HG02852 (cell line): Measurements from ENCODE around the gene PRKCH.
"Not testable (repeated sequence)": the region's sequence is repeated elsewhere in the genome, so short reads cannot be mapped to it uniquely, and the experiment has no call there.

Experiments used
- ATAC-seq: cut with Tn5 transposase; IDR thresholded peaks from one replicate; pipeline ENCODE4 v1.9.1; 2021; ENCODE audit warnings: mild to moderate bottlenecking, moderate library complexity; ENCODE audit not compliant: unreplicated experiment

The PRKCH gene

GRCh38 chr14:61451891-61452400, 130.6 kb downstream of the PRKCH start:
- ATAC-seq, result no peak

GRCh38 chr14:61452452-61452851, 131.1 kb downstream of the PRKCH start:
- ATAC-seq, result no peak

DNA sequence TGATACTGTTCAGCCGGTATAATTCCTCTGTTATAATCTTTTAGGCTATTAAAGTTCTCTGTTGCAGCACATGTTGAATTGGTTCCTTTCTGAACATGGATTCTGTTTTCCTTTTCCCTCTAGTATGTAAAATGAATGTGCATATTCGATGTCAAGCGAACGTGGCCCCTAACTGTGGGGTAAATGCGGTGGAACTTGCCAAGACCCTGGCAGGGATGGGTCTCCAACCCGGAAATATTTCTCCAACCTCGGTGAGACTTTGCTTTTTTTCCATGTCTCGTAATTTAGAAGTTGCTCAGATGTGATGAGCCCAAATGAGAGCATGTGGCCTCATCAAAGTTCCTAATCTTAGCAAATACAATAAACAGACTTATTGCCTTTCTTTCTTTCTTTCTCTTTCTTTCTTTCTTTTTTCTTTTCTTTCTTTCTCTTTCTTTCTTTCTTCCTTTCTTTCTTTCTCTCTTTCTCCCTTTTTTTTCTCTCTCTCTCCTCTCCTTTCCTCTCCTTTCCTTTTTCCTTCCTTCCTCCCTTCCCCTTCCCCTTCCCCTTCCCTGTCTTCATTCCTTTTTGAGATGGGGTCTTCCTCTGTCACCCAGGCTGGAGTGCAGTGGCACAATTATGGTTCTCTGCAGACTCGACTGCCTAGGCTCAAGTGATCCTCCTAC, 131.9 kb downstream of the PRKCH start:
- ATAC-seq, result no peak

DNA sequence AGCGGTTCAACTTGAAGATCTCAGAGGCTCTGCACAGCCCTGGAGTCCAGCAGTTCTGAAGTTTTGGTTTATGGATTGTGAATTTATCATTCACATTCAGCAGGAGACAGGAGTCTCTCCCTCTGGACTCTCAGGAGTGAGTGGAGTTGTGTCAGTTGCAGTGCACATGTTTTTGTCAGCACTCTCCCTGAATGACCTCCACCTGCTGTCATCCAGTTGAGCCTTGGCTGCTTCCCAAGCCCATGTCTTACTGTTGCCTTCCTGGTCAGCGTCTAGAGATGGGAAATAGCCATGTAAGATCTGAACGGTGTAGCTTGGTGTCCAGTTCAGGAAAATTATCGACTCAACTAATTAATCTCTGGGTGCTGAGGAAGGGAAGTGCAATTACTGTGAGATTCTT, 133.2 kb downstream of the PRKCH start:
- no peak for ATAC-seq

DNA sequence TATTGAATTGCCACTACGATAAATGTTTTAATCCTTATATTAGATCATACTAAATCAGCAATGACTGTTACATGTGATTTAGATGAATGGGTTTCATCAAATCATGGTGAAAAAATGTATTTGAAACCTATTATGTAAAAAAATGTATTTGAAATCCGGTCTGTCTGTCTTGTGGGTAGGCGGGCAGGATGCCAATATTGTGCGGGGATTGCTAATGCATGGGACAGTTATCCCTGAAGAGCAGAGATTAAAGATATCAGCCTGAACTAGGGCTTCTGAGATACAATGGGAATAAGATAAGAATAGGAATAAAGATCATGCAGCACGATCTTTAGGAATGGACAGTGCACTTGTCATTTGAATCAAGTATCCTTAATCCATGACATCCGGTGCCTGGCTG, 134.0 kb downstream of the PRKCH start:
- ATAC-seq, result no peak

GRCh38 chr14:61456720-61457119, 135.3 kb downstream of the PRKCH start:
- peak; percentile 85 for ATAC-seq

DNA sequence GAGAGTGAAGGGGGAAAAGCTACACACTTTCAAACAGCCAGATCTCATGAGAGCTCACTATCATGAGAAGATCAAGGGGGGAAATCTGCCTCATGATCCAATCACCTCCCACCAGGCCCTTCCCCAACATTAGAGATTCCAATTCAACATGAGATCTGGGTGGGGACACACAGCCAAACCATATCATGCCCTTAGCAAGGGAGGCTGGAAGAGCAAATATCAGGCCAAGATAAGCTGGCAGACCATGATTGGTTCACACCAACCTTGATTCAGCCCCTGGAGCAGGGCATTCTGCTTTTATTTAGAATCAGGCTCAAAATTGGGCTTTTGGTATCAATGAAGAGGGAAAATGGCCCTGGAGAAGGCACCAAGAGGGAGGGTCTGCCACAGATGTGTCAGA, 137.4 kb downstream of the PRKCH start:
- no peak for ATAC-seq

GRCh38 chr14:61459229-61459628, 137.8 kb downstream of the PRKCH start:
- ATAC-seq, result no peak

DNA sequence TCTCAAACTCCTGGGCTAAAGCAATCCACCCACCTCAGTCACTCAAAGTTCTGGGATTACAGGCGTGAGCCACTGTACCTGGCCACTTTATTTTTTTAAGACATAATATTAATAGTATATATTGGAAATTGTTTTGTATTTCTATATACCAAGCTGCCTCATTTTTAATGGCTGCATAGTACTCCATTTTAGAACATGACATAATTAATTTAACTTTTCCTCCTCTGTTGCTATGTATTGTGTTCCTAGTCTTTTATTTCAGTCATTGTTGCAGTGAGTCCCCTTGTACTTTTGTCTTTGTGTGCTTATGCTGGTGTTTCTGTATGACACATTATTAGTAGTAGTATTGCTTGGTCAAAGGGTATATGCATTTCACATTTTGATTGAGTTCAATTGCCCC, 138.7 kb downstream of the PRKCH start:
- ATAC-seq, result no peak

GRCh38 chr14:61460718-61461611, 139.6 kb downstream of the PRKCH start:
- ATAC-seq, result no peak

DNA sequence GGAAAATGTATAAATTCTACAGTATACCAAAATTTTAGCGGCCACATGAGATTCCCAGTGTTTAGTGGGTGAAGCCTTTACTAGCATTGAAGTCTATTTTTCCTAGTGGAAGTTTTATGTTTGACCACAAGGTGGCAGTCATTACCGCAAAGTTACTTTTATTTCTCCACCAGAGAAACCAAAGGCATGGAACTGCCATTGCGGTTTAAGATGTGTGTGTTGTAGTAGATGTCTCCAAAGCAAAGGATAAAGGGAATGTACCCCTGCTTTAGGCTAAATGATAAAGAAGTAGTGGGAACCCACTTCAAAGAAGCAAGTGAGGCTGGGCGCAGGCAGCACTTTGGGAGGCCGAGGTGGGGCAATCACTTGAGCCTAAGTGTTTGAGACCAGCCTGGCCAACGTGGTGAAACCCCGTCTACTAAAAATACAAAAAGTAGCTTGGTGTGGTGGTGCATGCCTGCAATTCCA, 140.5 kb downstream of the PRKCH start:
- peak; percentile 52 for ATAC-seq

DNA sequence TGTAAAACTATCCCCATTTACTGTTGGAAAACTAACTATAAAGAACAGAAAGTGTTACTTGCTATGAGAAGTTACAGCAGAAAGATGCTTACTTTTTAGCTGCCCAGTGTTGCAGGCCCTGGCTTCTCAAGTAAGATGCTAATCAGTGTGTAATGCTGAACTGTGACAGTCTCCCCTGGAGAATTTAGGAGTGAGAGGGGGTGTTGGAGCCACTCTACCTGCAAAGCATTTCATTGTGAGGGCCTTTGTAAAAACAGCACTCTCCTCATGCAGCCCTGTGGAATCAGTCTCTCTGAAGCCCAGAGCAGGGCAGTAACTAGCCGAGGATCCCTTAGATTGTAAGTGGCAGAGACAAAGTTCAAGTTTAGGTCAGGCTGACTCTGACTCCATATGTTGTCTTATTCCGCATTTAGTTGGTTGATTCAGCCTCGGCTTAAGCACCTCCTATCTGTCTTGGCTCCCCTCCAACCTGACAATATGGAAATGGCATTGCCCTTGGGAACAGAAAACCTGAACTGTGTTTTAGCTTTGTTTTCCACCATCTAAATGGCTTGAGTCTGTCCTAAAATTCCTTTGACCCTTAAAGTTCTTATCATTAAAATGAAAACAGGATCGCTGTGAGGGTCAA, 141.3 kb downstream of the PRKCH start:
- ATAC-seq, result no peak

- no peak for ATAC-seq
Measured at GRCh38 chr14:61463664-61464285, 142.4 kb downstream of the PRKCH start.

- not testable (repeated sequence) for ATAC-seq
Measured at GRCh38 chr14:61464539-61465320, 143.4 kb downstream of the PRKCH start.

GRCh38 chr14:61466249-61466904, 145.0 kb downstream of the PRKCH start:
- ATAC-seq, result no peak

DNA sequence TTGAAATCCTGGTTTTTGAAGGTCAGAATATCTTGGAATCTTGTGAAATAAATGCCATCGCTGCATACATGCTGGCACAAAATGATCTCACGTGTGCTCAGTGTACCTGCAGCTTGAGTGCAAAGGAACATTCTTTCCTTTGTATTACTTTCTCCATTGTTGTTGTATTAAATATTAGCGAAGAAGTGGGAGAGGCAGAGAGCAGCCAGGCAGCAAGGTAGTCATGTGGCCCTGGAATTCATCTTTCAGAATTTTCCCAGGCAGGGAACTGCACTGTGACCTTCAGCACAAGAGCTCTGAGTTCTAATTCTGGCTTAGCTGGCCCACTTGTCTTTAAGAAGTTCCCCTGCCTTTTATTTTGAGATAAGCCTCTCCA, 145.5 kb downstream of the PRKCH start:
- no peak for ATAC-seq

- no peak for ATAC-seq
Measured at GRCh38 chr14:61467296-61467695, 145.9 kb downstream of the PRKCH start.

DNA sequence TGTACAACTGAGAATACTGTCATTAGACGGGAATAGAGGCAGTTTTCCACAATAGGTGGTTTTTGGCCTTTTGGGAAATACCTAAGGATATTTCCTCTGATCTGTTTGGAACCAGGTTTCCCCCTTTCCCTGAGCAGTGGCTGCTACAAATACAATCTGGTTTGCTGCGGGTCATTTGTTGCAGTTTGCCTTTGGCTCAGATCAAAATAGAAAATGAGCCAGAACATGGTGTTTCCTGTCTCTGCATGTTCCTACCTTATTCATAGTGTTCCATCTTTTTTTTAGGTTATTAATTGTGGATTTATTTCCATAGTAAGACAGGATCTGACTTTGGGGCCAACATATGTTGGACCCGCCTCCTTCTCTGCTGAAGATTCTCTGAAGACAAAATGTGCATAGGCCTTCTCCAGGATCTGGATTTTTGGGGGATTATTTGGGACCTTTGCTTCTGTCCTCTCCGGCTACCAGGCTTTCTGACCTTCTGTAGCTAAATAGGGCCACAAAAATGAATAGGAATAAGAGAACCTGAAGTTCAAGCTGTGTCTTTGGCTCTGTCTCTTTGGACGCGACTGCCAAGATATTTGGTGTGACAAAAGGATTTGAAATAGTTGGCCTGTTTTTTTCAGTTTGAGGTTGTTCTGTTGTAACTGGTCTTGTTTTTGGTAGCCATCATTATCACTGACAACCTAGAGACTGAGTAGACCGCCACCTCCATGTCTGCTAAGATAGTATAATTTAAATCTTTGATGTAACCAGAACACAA, 146.9 kb downstream of the PRKCH start:
- no peak for ATAC-seq

- ATAC-seq, result no peak
Measured at GRCh38 chr14:61469781-61470180, 148.4 kb downstream of the PRKCH start.
